GM23248 (cell line): ENCODE measurements around the gene LYSMD1. TPM values are rescaled to one million over a fixed set of nuclear protein-coding genes. Genes with fewer than 3 reads are reported as not detected.
A peak's percentile ranks its signal among the peaks of the same experiment; 100 is the strongest.

Source experiments
- DNase-seq: peaks from one replicate; pipeline ENCODE4 v3.0.0-alpha.2; 2015
- H2AFZ ChIP-seq: fragments of 200-600 bp; sonication (generic); 2 replicates; pipeline ENCODE4 v1.6.1; 2016; ENCODE audit warnings: antibody characterized with exemption
- H3F3A ChIP-seq: fragments of 200-600 bp; sonication (generic); 2 replicates; pipeline ENCODE4 v1.6.1; 2016; ENCODE audit warnings: mild to moderate bottlenecking, antibody characterized with exemption, mixed run types; ENCODE audit not compliant: insufficient read depth
- H3K27ac ChIP-seq: fragments of 200-600 bp; sonication (generic); 2 replicates; pipeline ENCODE4 v1.5.1; 2016; ENCODE audit warnings: mild to moderate bottlenecking
- H3K27me3 ChIP-seq: fragments of 200-600 bp; sonication (generic); replicated peaks from 2 replicates; pipeline ENCODE4 v1.6.1; 2016; ENCODE audit warnings: mild to moderate bottlenecking; ENCODE audit not compliant: insufficient read depth
- H3K36me3 ChIP-seq: fragments of 200-600 bp; sonication (generic); 2 replicates; pipeline ENCODE4 v1.6.1; 2016; ENCODE audit warnings: low read depth, mild to moderate bottlenecking
- H3K4me1 ChIP-seq: fragments of 200-600 bp; sonication (generic); 2 replicates; pipeline ENCODE4 v1.6.1; 2016; ENCODE audit warnings: mild to moderate bottlenecking; ENCODE audit not compliant: insufficient read depth
- H3K4me2 ChIP-seq: fragments of 200-600 bp; sonication (generic); one replicate; pipeline ENCODE4 v1.6.1; 2016; ENCODE audit warnings: mild to moderate bottlenecking; ENCODE audit not compliant: unreplicated experiment
- H3K4me3 ChIP-seq: fragments of 200-600 bp; sonication (generic); 2 replicates; pipeline ENCODE4 v1.5.1; 2016; ENCODE audit warnings: mild to moderate bottlenecking
- H3K79me2 ChIP-seq: fragments of 200-600 bp; sonication (generic); 2 replicates; pipeline ENCODE4 v1.6.1; 2016; ENCODE audit warnings: mild to moderate bottlenecking; ENCODE audit not compliant: insufficient read depth
- H3K9ac ChIP-seq: fragments of 200-600 bp; sonication (generic); 2 replicates; pipeline ENCODE4 v1.6.1; 2016; ENCODE audit warnings: mild to moderate bottlenecking
- H3K9me2 ChIP-seq: fragments of 200-600 bp; sonication (generic); 2 replicates; pipeline ENCODE4 v1.6.1; 2016; ENCODE audit warnings: mixed run types, mild to moderate bottlenecking, moderate library complexity; ENCODE audit not compliant: insufficient read depth
- H3K9me3 ChIP-seq: fragments of 200-600 bp; sonication (generic); one replicate; pipeline ENCODE4 v1.6.1; 2017; ENCODE audit warnings: low read depth
- H4K20me1 ChIP-seq: fragments of 200-600 bp; sonication (generic); 2 replicates; pipeline ENCODE4 v1.6.0; 2016; ENCODE audit not compliant: insufficient read depth
- EZH2 ChIP-seq: fragments of 200-600 bp; sonication (generic); IDR thresholded peaks from 2 replicates; pipeline ENCODE4 v1.6.1; 2018; ENCODE audit warnings: antibody characterized with exemption, mild to moderate bottlenecking; ENCODE audit not compliant: insufficient read depth, poor library complexity, severe bottlenecking
- EZH2phosphoT487 ChIP-seq: fragments of 200-600 bp; sonication (generic); IDR thresholded peaks from 2 replicates; pipeline ENCODE4 v1.6.1; 2018; ENCODE audit warnings: antibody characterized with exemption, moderate library complexity, mild to moderate bottlenecking, low read depth; ENCODE audit not compliant: insufficient read depth
- WGBS, 2 experiments: methylation state at CpG; one replicate each; pipeline ENCODE4 v1.1.6; 2015 to 2017; ENCODE audit warnings: low lambda C conversion rate in 2 of 2, low coverage in 1 of 2; ENCODE audit errors: missing lambda C conversion rate in 2 of 2; 5-methylcytosine and 5-hydroxymethylcytosine counted together
- in situ Hi-C: fragments of 300-500 bp; cut with MboI; formaldehyde crosslinking; loops from 2 replicates; pipeline ENCODE4 v1.15.0; 2020
- polyA plus RNA-seq: library from polyadenylated mRNA; unstranded; fragments of >200 nt; fragmentation: Nextera tagmentation; extraction: Ambion mirVana; gene quantifications from 2 replicates; pipeline ENCODE4 v1.2.1, GENCODE V29; 2016
- total RNA-seq: library from RNA; depleted of rRNA; stranded (reverse); fragments of >200 nt; shearing (Covaris generic); gene quantifications from 2 replicates; pipeline ENCODE4 v1.2.3, GENCODE V29; 2014

Gene LYSMD1
- total and polyA plus RNA-seq, 2 experiments from 2014 or later, result 3.4 to 11.5 TPM

DNA sequence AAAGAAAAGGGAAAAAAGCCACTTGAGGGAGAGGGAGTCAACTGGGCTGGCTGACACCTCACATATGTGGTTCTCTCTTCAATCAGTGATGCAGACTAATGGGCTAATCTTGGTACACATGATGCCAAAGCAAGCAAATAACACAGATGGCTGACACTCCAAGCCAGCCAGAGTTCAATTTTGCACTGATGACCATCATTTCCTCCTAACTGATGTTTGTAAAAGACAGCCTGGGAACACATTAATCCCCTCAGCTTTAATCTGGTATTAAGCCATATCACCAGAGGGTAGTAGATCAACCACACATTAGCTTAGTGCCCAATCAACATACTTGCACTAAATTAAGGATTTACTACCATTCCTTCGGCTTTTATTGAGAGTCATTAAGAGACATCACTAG, 21.5 kb upstream of the LYSMD1 start:
- H3K27ac ChIP-seq, result no peak overlapping the region
- in situ Hi-C loops, result no loop called here
- TF ChIP-seq EZH2phosphoT487 (no peak), EZH2 (no peak)

DNA sequence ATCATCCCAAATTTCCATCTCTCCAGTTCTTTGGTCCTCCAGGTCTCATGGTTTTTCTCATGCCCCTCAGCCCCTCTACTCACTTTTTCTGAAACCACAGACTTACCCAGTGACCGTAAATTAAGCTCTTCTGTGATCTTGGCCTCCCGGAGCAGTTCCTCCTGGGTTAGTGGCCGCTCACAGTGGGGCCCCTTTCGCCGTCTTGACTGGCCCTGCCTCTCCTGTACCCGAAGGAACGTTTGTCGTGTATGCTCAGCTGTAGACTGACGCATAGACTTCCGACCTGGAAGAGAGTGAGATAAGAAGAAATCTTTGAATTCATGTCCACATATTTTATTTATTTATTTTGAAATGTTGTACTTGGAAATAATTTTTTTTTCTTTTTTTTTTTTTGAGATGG, 18.5 kb upstream of the LYSMD1 start:
- Histone ChIP-seq H3K9me2 (no peaks in the 10 kb centered on the region), H3K27me3 (no peaks in the 10 kb centered on the region), H3K36me3 (peaks cover 31% of the 10 kb centered on the region), H3K4me1 (peaks cover 6% of the 10 kb centered on the region), H3K79me2 (peaks cover 35% of the 10 kb centered on the region), H3K9me3 (no peaks in the 10 kb centered on the region), H2AFZ (no peak overlapping the region), H3K9ac (no peak overlapping the region), H4K20me1 (no peaks in the 10 kb centered on the region), H3K4me3 (no peak overlapping the region), H3F3A (0 out of 2 replicates have a peak, but pooled peaks cover 2% of the 10 kb centered on the region), H3K4me2 (no peak overlapping the region), H3K27ac (no peak overlapping the region)
- in situ Hi-C loops, result no loop called here
- TF ChIP-seq EZH2phosphoT487, result no peak
- TF ChIP-seq EZH2, result no peak
- 98 to 99% methylated on average over 10 of the region's 10 CpGs for WGBS, 2 experiments
- DNase-seq, result no peak

More for the DNA sequence above, 21.5 kb upstream of the LYSMD1 start:
- Histone ChIP-seq H3K4me1 (peaks cover 6% of the 10 kb centered on the region), H3K9ac (no peak overlapping the region), H2AFZ (no peak overlapping the region), H3K79me2 (peaks cover 48% of the 10 kb centered on the region), H3F3A (peaks cover 10% of the 10 kb centered on the region; the same call in 1 of the 2 replicates), H3K27me3 (no peaks in the 10 kb centered on the region), H4K20me1 (no peaks in the 10 kb centered on the region), H3K9me2 (no peaks in the 10 kb centered on the region), H3K9me3 (no peaks in the 10 kb centered on the region), H3K36me3 (peaks cover 30% of the 10 kb centered on the region), H3K4me2 (no peak overlapping the region), H3K4me3 (no peak overlapping the region)
- DNase-seq, result no peak
- WGBS, 2 experiments, result 98 to 100% methylated on average over 1 of the region's 1 CpG

DNA sequence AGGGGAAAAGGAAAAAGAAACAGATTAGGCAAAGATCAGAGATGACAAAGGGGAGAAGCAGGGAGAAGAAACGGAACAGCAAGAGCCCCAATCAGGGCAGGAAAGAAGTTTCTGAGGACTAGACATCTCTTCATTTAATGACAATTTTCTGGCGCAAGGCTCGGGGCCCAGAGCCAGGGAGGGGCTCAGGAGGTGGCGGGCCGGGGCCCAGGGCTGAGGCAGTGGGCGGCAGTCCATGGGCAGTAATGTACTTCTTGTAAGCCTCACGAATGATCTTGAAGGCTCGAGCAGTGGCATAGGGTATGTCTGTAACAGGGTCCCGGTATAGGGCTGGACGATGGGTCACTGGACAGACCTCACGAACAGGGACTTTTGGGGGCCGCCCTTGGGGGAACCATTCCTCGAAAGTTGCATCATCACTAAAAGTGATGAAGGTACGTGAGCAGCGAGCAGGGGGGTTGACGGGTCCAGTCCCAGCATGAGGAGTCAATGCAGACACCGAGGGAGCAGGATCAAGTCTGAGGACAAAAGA, 10.9 kb upstream of the LYSMD1 start:
- Histone ChIP-seq H3K4me3 (no peak overlapping the region), H3F3A (peaks cover 14% of the 10 kb centered on the region; the same call in 1 of the 2 replicates), H3K4me2 (no peak overlapping the region), H3K9ac (no peak overlapping the region), H3K36me3 (peaks cover 4% of the 10 kb centered on the region; the same call in 1 of the 2 replicates), H2AFZ (no peak overlapping the region), H3K4me1 (0 out of 2 replicates have a peak, but pooled peaks cover 3% of the 10 kb centered on the region), H3K9me2 (no peaks in the 10 kb centered on the region), H3K9me3 (no peaks in the 10 kb centered on the region), H3K27ac (no peak overlapping the region), H4K20me1 (no peaks in the 10 kb centered on the region), H3K27me3 (no peaks in the 10 kb centered on the region), H3K79me2 (no peaks in the 10 kb centered on the region)
- WGBS, 2 experiments, result 93 to 94% methylated on average over 14 to 17 of the region's 17 CpGs
- no peak for DNase-seq
- no peak for TF ChIP-seq EZH2phosphoT487
- no peak for TF ChIP-seq EZH2
- in situ Hi-C loops, result no loop called here

DNA sequence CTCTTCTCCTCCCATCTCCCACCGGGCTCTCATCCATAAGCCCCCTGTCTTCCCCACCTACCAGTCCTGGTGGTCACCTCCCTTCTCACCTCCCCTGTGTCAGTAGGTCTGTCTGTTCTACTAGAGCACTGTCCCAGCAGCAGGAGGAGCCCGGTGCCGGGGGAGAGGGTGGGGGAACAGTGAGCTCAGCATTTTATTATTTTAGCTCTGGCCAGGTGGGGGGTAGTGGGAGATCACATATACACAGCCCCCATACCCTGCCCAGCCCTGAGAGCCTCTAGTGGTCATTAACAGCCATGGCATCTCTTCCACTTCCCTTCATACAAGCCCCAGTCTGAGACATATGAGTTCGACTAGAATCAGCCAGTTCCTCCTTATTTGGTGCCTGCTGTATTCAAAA, 10.2 kb upstream of the LYSMD1 start, which contains the start of gene TMOD4:
TSS of gene TMOD4 (minus strand) at position 119 of the 400 bp plus-strand sequence. CDS start 1,106 bp downstream, outside the sequence.
- in situ Hi-C loops, result no loop called here
- no peaks in the 10 kb centered on the region for H4K20me1 ChIP-seq
- 0 out of 2 replicates have a peak, but pooled peaks cover 3% of the 10 kb centered on the region for H3K4me1 ChIP-seq
- peak; percentile 54 for DNase-seq
- no peak within 1 kb of the TSS for H3K4me2 ChIP-seq
- H3K4me3 ChIP-seq, result no peak within 1 kb of the TSS
- H3K9me3 ChIP-seq, result no peaks in the 10 kb centered on the region
- no peaks in the 10 kb centered on the region for H3K79me2 ChIP-seq
- WGBS, 2 experiments, result 24 to 42% methylated on average over 4 of the region's 4 CpGs
- peaks cover 14% of the 10 kb centered on the region; the same call in 1 of the 2 replicates for H3F3A ChIP-seq
- no peak within 1 kb of the TSS for H3K27ac ChIP-seq
- no peak for TF ChIP-seq EZH2phosphoT487
- no peaks in the 10 kb centered on the region for H3K27me3 ChIP-seq
- H3K9me2 ChIP-seq, result no peaks in the 10 kb centered on the region
- H3K9ac ChIP-seq, result no peak within 1 kb of the TSS
- no peak within 1 kb of the TSS for H2AFZ ChIP-seq
- peaks cover 4% of the 10 kb centered on the region; the same call in 1 of the 2 replicates for H3K36me3 ChIP-seq
